Caco-2 (cell line): Measurements from ENCODE around the gene PPFIBP2. TPM values are rescaled to one million over a fixed set of nuclear protein-coding genes. Genes with fewer than 3 reads are reported as not detected.

Source experiments
- BruUV-seq: library from RNA; stranded (reverse); fragments of 400-500 nt; replicated peaks from 2 replicates; lab custom pipeline; 2021; lab: Mats Ljungman, UMichigan
- CTCF ChIA-PET: fragments of 300-600 bp; sonication (Branson Sonifier 250); formaldehyde crosslinking; loops from one replicate; lab custom pipeline; 2022; ENCODE audit warnings: antibody characterized with exemption; lab: Charles Lee
- POLR2A ChIA-PET: fragments of 300-600 bp; sonication (Branson Sonifier 250); formaldehyde crosslinking; loops from one replicate; lab custom pipeline; 2022; ENCODE audit warnings: antibody characterized with exemption; lab: Charles Lee
- DNase-seq, 2 experiments: peaks; one replicate each; pipeline versions ENCODE4 v3.0.0 to v3.0.0-alpha.2; 2020 to 2022
- H3K27me3 ChIP-seq: replicated peaks from 2 replicates; pipeline ENCODE4 v1.6.0; 2011; ENCODE audit warnings: low read length; ENCODE audit not compliant: control insufficient read depth, insufficient read depth
- H3K36me3 ChIP-seq: 2 replicates; pipeline ENCODE4 v1.5.1; 2011; ENCODE audit warnings: low read length; ENCODE audit not compliant: control insufficient read depth, insufficient read depth
- H3K4me1 ChIP-seq: fragments of 250-450 bp; sonication (Bioruptor Pico); 2 replicates; pipeline ENCODE4 v1.5.1; 2020; ENCODE audit warnings: mild to moderate bottlenecking
- H3K4me3 ChIP-seq: 2 replicates; pipeline ENCODE4 v1.5.1; 2011; ENCODE audit warnings: low read depth, mild to moderate bottlenecking, control low read depth, low read length
- H3K9me3 ChIP-seq: fragments of 250-450 bp; sonication (Bioruptor Pico); 2 replicates; pipeline ENCODE4 v1.5.1; 2020; ENCODE audit warnings: mild to moderate bottlenecking, moderate library complexity
- H3K27ac Mint-ChIP-seq: one replicate; pipeline ENCODE4 v1.8.0; 2022; ENCODE audit warnings: mixed read lengths; ENCODE audit not compliant: unreplicated experiment
- H3K27me3 Mint-ChIP-seq: one replicate; pipeline ENCODE4 v1.8.0; 2022; ENCODE audit warnings: mixed read lengths; ENCODE audit not compliant: insufficient read depth, unreplicated experiment
- H3K36me3 Mint-ChIP-seq: one replicate; pipeline ENCODE4 v1.8.0; 2022; ENCODE audit warnings: mild to moderate bottlenecking, mixed read lengths; ENCODE audit not compliant: insufficient read depth, unreplicated experiment
- H3K4me1 Mint-ChIP-seq: one replicate; pipeline ENCODE4 v1.8.0; 2022; ENCODE audit warnings: low read depth, mixed read lengths; ENCODE audit not compliant: unreplicated experiment
- H3K4me3 Mint-ChIP-seq: one replicate; pipeline ENCODE4 v1.8.0; 2022; ENCODE audit warnings: mild to moderate bottlenecking, moderate library complexity, mixed read lengths; ENCODE audit not compliant: unreplicated experiment
- H3K9me3 Mint-ChIP-seq: one replicate; pipeline ENCODE4 v1.8.0; 2022; ENCODE audit warnings: mixed read lengths; ENCODE audit not compliant: unreplicated experiment
- CTCF ChIP-seq, 2 experiments: fragments of 200-600 bp in 1 of 2; IDR thresholded peaks; 1 replicate in 1 of 2; 2 replicates in 1 of 2; pipeline versions ENCODE4 v1.5.1 to v1.8.0; 2011 to 2022; ENCODE audit warnings: antibody characterized with exemption in 1 of 2, control low read depth in 1 of 2, inconsistent platforms in 1 of 2, low read depth in 1 of 2, low read length in 1 of 2, mild to moderate bottlenecking in 1 of 2, moderate library complexity in 1 of 2; ENCODE audit not compliant: insufficient read depth in 1 of 2, severe bottlenecking in 1 of 2, unreplicated experiment in 1 of 2
- intact Hi-C: fragments of 100-400 bp; cut with micrococcal nuclease; formaldehyde crosslinking; loops from one replicate; pipeline ENCODE4 v1.10.0; 2022; ENCODE audit not compliant: unreplicated experiment
- total RNA-seq: library from RNA; stranded (reverse); gene quantifications from 2 replicates; pipeline ENCODE4 v1.2.3, GENCODE V29; 2022

PPFIBP2 gene
- total RNA-seq, 1 experiment from 2014 or later: 72.5 TPM

DNA sequence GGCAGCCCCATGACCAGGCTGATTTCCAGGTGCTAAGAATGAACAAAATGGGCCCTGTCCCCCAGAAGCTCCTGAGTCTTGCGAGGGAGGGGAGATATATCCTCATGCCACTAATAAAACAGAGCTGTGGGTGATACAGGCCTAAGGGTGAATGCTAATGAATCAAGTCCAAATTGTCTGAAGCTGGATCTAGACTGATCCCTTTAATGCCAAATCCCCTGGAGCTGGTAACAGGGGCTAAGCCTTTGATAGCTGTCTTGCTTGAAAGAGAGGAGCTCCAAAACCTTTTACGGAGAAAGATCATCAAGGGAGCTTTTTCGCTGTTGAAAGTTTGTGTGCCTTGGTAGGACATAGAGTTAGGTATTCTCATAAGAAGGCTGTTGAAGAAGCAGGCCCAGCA lies 79.7 kb downstream of the PPFIBP2 start:
- Histone ChIP-seq H3K9me3 (no peaks in the 10 kb centered on the region), H3K4me1 (peaks cover 14% of the 10 kb centered on the region), H3K36me3 (peaks cover 1% of the 10 kb centered on the region; the same call in 1 of the 2 replicates), H3K27me3 (no peaks in the 10 kb centered on the region), H3K4me3 (no peak overlapping the region)
- no peak for DNase-seq
- no peak for TF ChIP-seq CTCF (IDR thresholded peaks at IDR 0.05; ENCODE audit: insufficient read depth in 1 of 2, low read depth in 1 of 2, low read length in 1 of 2, severe bottlenecking in 1 of 2, unreplicated experiment in 1 of 2)
- intact Hi-C loops: no loop called here
- Mint-ChIP-seq H3K9me3 (no peaks in the 10 kb centered on the region), H3K27ac (peak overlapping the region; percentile 65), H3K27me3 (no peaks in the 10 kb centered on the region), H3K4me1 (peaks cover 22% of the 10 kb centered on the region), H3K36me3 (peaks cover 19% of the 10 kb centered on the region), H3K4me3 (no peak overlapping the region)
- CTCF ChIA-PET: no interaction called here
- POLR2A ChIA-PET: no interaction called here
- no TSS peak for BruUV-seq

- CTCF ChIA-PET: no interaction called here
Observed at GRCh38 chr11:7595016-7595866, 81.4 kb downstream of the PPFIBP2 start.

GRCh38 chr11:7595951-7596350 lies 82.2 kb downstream of the PPFIBP2 start:
- Mint-ChIP-seq H3K36me3 (peaks cover 35% of the 10 kb centered on the region), H3K9me3 (no peaks in the 10 kb centered on the region), H3K4me3 (no peak overlapping the region), H3K27ac (no peak overlapping the region), H3K27me3 (no peaks in the 10 kb centered on the region), H3K4me1 (peaks cover 41% of the 10 kb centered on the region)
- peaks cover 32% of the 10 kb centered on the region for H3K4me1 ChIP-seq
- POLR2A ChIA-PET: no interaction called here
- no peaks in the 10 kb centered on the region for H3K27me3 ChIP-seq
- H3K4me3 ChIP-seq: no peak overlapping the region
- DNase-seq: no peak
- TF ChIP-seq CTCF (IDR thresholded peaks at IDR 0.05; ENCODE audit: insufficient read depth in 1 of 2, low read depth in 1 of 2, low read length in 1 of 2, severe bottlenecking in 1 of 2, unreplicated experiment in 1 of 2): no peak
- H3K9me3 ChIP-seq: no peaks in the 10 kb centered on the region
- CTCF ChIA-PET: no interaction called here
- peaks cover 1% of the 10 kb centered on the region; the same call in 1 of the 2 replicates for H3K36me3 ChIP-seq
- BruUV-seq: no TSS peak
- intact Hi-C loops: loop anchor here (2.0 kb wide), 1 partner anchor 23 kb away; no protein-coding TSS in a partner anchor

More at GRCh38 chr11:7595016-7595866, 81.4 kb downstream of the PPFIBP2 start:
- TF ChIP-seq CTCF (IDR thresholded peaks at IDR 0.05; ENCODE audit: insufficient read depth in 1 of 2, low read depth in 1 of 2, low read length in 1 of 2, severe bottlenecking in 1 of 2, unreplicated experiment in 1 of 2): no peak
- no peak overlapping the region for H3K27ac Mint-ChIP-seq
- no peak for DNase-seq
- H3K4me1 Mint-ChIP-seq: peaks cover 34% of the 10 kb centered on the region
- Histone ChIP-seq H3K4me3 (no peak overlapping the region), H3K9me3 (no peaks in the 10 kb centered on the region), H3K36me3 (peaks cover 1% of the 10 kb centered on the region; the same call in 1 of the 2 replicates), H3K4me1 (peaks cover 25% of the 10 kb centered on the region), H3K27me3 (no peaks in the 10 kb centered on the region)
- H3K27me3 Mint-ChIP-seq: no peaks in the 10 kb centered on the region
- POLR2A ChIA-PET: no interaction called here
- no peaks in the 10 kb centered on the region for H3K9me3 Mint-ChIP-seq
- H3K4me3 Mint-ChIP-seq: no peak overlapping the region
- intact Hi-C loops: no loop called here
- peaks cover 32% of the 10 kb centered on the region for H3K36me3 Mint-ChIP-seq
- no TSS peak for BruUV-seq
